Ascending aorta (tissue), 2 donors: ENCODE results near the gene IL32. TPM values are rescaled to one million over a fixed set of nuclear protein-coding genes. Genes with fewer than 3 reads are reported as not detected.

Source experiments
- DNase-seq, 2 donors: peaks; one replicate each; pipeline ENCODE4 v3.0.0-alpha.2; 2019; ENCODE audit warnings: low spot score in 2 of 2
- H3K27ac ChIP-seq, 2 donors: fragments of 200-600 bp; sonication (generic); one replicate each; pipeline ENCODE4 v1.5.1; 2016 to 2017; ENCODE audit warnings: mild to moderate bottlenecking in 1 of 2
- H3K27me3 ChIP-seq: fragments of 200-600 bp; sonication (generic); one replicate; pipeline ENCODE4 v1.5.1; 2017
- H3K36me3 ChIP-seq, 2 donors: fragments of 200-600 bp; sonication (generic); one replicate each; pipeline ENCODE4 v1.5.1; 2016
- H3K4me1 ChIP-seq, 2 donors: fragments of 200-600 bp; sonication (generic); one replicate each; pipeline ENCODE4 v1.5.1; 2016 to 2017; ENCODE audit warnings: mild to moderate bottlenecking in 1 of 2
- H3K4me3 ChIP-seq, 2 donors: fragments of 200-600 bp; sonication (generic); one replicate each; pipeline ENCODE4 v1.5.1; 2016 to 2017; ENCODE audit warnings: mild to moderate bottlenecking in 1 of 2
- H3K9me3 ChIP-seq, 2 donors: fragments of 200-600 bp; sonication (generic); one replicate each; pipeline ENCODE4 v1.5.1; 2016
- CTCF ChIP-seq, 3 experiments: fragments of 200-600 bp in 2 of 3; fragments of 450-650 bp in 1 of 3; sonication (generic) in 2 of 3; IDR thresholded peaks; one replicate each; pipeline ENCODE4 v1.5.1; 2016 to 2019; ENCODE audit warnings: antibody characterized with exemption in 3 of 3, mild to moderate bottlenecking in 1 of 3, moderate library complexity in 1 of 3
- intact Hi-C: fragments of 100-400 bp; cut with DNase I; formaldehyde crosslinking; loops from one replicate; pipeline ENCODE4 v1.15.1; 2023
- total RNA-seq: library from RNA; depleted of rRNA; stranded (reverse); fragments of >200 nt; gene quantifications from one replicate; pipeline ENCODE4 v1.1.0, GENCODE V29; 2016

Gene IL32
- total RNA-seq, 1 donor from 2014 or later, result 139 TPM

DNA sequence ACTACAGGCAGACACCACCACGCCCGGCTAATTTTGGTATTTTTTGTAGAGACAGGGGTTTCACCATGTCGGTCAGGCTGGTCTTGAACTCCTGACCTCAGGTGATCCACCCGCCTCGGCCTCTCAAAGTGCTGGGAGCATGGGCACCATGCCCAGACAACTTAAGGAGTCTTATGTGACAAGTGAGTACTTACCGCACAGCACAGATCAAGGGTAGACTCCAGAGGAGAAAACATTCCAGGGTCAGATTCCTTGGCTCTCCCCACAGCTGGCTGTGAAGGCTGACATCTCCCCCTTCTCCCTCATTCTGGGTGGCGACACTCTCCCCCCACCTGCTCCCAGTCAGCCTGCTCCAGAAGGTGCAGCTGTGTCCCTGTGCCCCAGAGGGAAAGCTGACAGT, 23.0 kb downstream of the IL32 start:
- H3K4me1 ChIP-seq, result no peaks in the 10 kb centered on the region
- H3K36me3 ChIP-seq, result no peaks in the 10 kb centered on the region
- no peaks in the 10 kb centered on the region for H3K9me3 ChIP-seq
- H3K4me3 ChIP-seq, result no peak overlapping the region
- H3K27me3 ChIP-seq, result no peaks in the 10 kb centered on the region
- intact Hi-C loops, result no loop called here
- no peak for DNase-seq
- TF ChIP-seq CTCF (IDR thresholded peaks at IDR 0.05), result no peak
- H3K27ac ChIP-seq, result no peak overlapping the region

GRCh38 chr16:3088925-3089716, 23.7 kb downstream of the IL32 start:
- no peaks in the 10 kb centered on the region for H3K27me3 ChIP-seq

GRCh38 chr16:3089717-3090592, 24.5 kb downstream of the IL32 start:
- Histone ChIP-seq H3K36me3 (no peaks in the 10 kb centered on the region), H3K9me3 (no peaks in the 10 kb centered on the region), H3K27me3 (no peaks in the 10 kb centered on the region), H3K4me1 (no peaks in the 10 kb centered on the region), H3K4me3 (no peak overlapping the region), H3K27ac (no peak overlapping the region)
- intact Hi-C loops, result no loop called here
- DNase-seq, result no peak
- TF ChIP-seq CTCF (IDR thresholded peaks at IDR 0.05), result no peak

More at GRCh38 chr16:3088925-3089716, 23.7 kb downstream of the IL32 start:
- Histone ChIP-seq H3K36me3 (no peaks in the 10 kb centered on the region), H3K27ac (no peak overlapping the region), H3K4me3 (no peak overlapping the region), H3K9me3 (no peaks in the 10 kb centered on the region), H3K4me1 (no peaks in the 10 kb centered on the region)
- intact Hi-C loops, result no loop called here
- TF ChIP-seq CTCF (IDR thresholded peaks at IDR 0.05), result no peak
- no peak for DNase-seq

- intact Hi-C loops, result no loop called here
- no peaks in the 10 kb centered on the region for H3K27me3 ChIP-seq
- DNase-seq, result no peak
- H3K36me3 ChIP-seq, result no peaks in the 10 kb centered on the region
- no peaks in the 10 kb centered on the region for H3K9me3 ChIP-seq
- no peaks in the 10 kb centered on the region for H3K4me1 ChIP-seq
- H3K27ac ChIP-seq, result no peak overlapping the region
- no peak overlapping the region for H3K4me3 ChIP-seq
- TF ChIP-seq CTCF (IDR thresholded peaks at IDR 0.05), result no peak
Observed at GRCh38 chr16:3091551-3091950, 26.1 kb downstream of the IL32 start.

DNA sequence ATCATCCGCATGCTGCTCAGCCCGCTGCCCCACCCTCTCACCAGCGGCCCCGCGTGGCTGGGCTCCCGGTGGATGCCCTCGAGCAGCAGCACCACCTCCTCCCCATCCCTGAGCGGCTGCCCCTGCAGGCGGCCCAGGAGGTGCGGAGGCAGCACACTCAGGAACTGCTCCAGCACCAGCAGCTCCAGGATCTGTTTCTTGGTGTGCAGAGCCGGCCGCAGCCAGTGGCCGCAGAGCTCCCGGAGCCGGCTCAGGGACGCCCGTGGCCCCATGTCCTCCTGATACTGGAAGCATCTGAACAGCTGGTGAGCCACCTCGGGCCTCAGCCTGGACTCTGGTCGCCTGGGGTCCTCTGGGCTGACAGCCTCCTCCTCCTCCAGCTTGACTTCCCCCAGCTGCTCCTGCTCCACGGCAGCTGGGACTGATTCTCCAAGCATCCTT, 27.1 kb downstream of the IL32 start:
- no peak overlapping the region for H3K4me3 ChIP-seq

More for the DNA sequence above, 27.1 kb downstream of the IL32 start:
- intact Hi-C loops, result no loop called here
- no peaks in the 10 kb centered on the region for H3K9me3 ChIP-seq
- no peak for DNase-seq
- no peak for TF ChIP-seq CTCF (IDR thresholded peaks at IDR 0.05)
- no peaks in the 10 kb centered on the region for H3K4me1 ChIP-seq
- H3K27me3 ChIP-seq, result no peaks in the 10 kb centered on the region
- H3K36me3 ChIP-seq, result no peaks in the 10 kb centered on the region
- no peak overlapping the region for H3K27ac ChIP-seq
